Activated T-cell treated with anti-CD3 and anti-CD28 coated beads, Interleukin-2, amount 50 U/mL, for 1 hour (primary cell): ENCODE measurements around the gene DSG2.

ENCODE experiments used
- DNase-seq: peaks from one replicate; pipeline ENCODE4 v3.0.0-alpha.2; 2020

DSG2 gene

GRCh38 chr18:31558567-31558966, 60.6 kb downstream of the DSG2 start:
- no peak for DNase-seq

GRCh38 chr18:31562726-31563125, 64.7 kb downstream of the DSG2 start:
- no peak for DNase-seq

- no peak for DNase-seq
Observed at GRCh38 chr18:31563778-31564177, 65.8 kb downstream of the DSG2 start.

- no peak for DNase-seq
Observed at GRCh38 chr18:31565345-31565744, 67.4 kb downstream of the DSG2 start.

GRCh38 chr18:31565782-31566512, 68.0 kb downstream of the DSG2 start:
- DNase-seq: no peak

- no peak for DNase-seq
Observed at GRCh38 chr18:31566576-31567306, 68.8 kb downstream of the DSG2 start.

GRCh38 chr18:31572368-31572767, 74.4 kb downstream of the DSG2 start:
- no peak for DNase-seq

GRCh38 chr18:31573051-31573450, 75.1 kb downstream of the DSG2 start:
- DNase-seq: no peak

GRCh38 chr18:31574359-31574758, 76.4 kb downstream of the DSG2 start:
- no peak for DNase-seq

- no peak for DNase-seq
Observed at GRCh38 chr18:31575515-31576257, 77.7 kb downstream of the DSG2 start.

GRCh38 chr18:31576670-31577069, 78.7 kb downstream of the DSG2 start:
- DNase-seq: no peak

GRCh38 chr18:31577195-31577594, 79.2 kb downstream of the DSG2 start:
- no peak for DNase-seq

GRCh38 chr18:31578126-31578525, 80.1 kb downstream of the DSG2 start:
- DNase-seq: no peak

- no peak for DNase-seq
Observed at GRCh38 chr18:31579375-31579774, 81.4 kb downstream of the DSG2 start.

- no peak for DNase-seq
Observed at GRCh38 chr18:31581498-31582197, 83.7 kb downstream of the DSG2 start.

GRCh38 chr18:31583185-31583854, 85.3 kb downstream of the DSG2 start:
- DNase-seq: no peak

GRCh38 chr18:31585991-31586390, 88.0 kb downstream of the DSG2 start:
- no peak for DNase-seq

GRCh38 chr18:31586616-31587015, 88.6 kb downstream of the DSG2 start:
- no peak for DNase-seq

GRCh38 chr18:31587529-31587928, 89.6 kb downstream of the DSG2 start:
- DNase-seq: no peak

GRCh38 chr18:31590570-31590969, 92.6 kb downstream of the DSG2 start:
- no peak for DNase-seq

- no peak for DNase-seq
Observed at GRCh38 chr18:31591113-31591512, 93.1 kb downstream of the DSG2 start.

- no peak for DNase-seq
Observed at GRCh38 chr18:31591628-31592027, 93.7 kb downstream of the DSG2 start, which contains the start of gene TTR. Gene TTR, plus strand, starts transcription at chr18:31591877. Its CDS starts 26 bp downstream, at chr18:31591903.
